G401 (cell line): Measurements from ENCODE around the gene MRPL9. TPM values are rescaled to one million over a fixed set of nuclear protein-coding genes. Genes with fewer than 3 reads are reported as not detected.
"Not testable (repeated sequence)": the region's sequence is repeated elsewhere in the genome, so short reads cannot be mapped to it uniquely, and the experiment has no call there.

Experiments
- DNase-seq: peaks from one replicate; pipeline ENCODE4 v3.0.0-alpha.2; 2015; ENCODE audit warnings: low spot score
- in situ Hi-C: cut with HindIII; loops from 2 replicates; pipeline ENCODE4 v1.10.0; 2016; ENCODE audit warnings: low sequenced_read_pairs, mixed read lengths
- total RNA-seq: library from RNA; depleted of rRNA; stranded (reverse); fragments of >200 nt; shearing (Covaris generic); gene quantifications from 2 replicates; pipeline ENCODE4 v1.2.3, GENCODE V29; 2014

Gene MRPL9
- total RNA-seq, 1 experiment from 2014 or later = 173 TPM

DNA sequence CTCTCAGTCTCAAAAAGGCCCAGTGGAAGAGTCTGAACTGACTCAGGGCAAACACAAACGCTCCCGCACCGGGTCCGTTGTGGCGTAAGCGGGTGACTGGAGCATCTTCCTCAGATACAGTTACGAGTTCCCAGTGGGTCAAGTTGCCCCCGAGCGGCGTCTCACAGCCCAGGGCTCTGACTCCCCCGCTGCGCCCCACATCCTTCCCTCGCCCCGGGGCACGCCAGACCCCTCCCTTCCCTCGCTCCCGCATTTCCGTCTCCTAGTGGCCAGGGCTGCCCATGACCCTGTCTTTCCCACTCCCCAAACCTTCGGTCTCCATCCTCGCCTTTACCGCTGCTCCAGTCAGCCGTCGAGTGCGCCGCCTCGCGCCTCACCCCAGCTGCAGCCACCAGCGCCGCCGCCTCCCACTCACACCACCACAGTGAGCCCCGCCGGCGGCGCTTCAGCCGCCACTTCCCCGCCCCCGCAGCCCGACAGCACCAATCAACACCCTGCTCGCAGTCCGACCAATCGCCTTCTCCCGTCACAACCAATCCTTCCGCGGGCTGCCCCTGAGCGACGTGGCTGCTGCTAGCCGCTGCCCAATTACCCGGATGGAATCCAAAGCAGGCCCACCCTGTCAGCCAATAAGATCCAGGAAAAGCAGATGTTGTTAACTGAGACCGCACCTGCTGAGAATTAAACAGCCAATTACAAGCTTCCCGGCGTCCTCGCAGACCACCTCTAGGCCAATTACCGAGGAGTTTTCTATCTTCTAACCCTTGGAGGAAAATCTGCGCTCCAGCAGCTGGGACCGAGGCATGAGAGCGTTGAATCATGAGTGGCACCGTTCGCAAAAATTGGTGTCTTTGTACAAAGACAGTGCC lies 27.0 kb upstream of the MRPL9 start, which contains the start of gene TDRKH:
TSS of gene TDRKH (minus strand) at position 430 of the 869 bp plus-strand sequence. CDS start 7,478 bp downstream, outside the sequence.
- peak; percentile 99 for DNase-seq
- in situ Hi-C loops = no loop called here

DNA sequence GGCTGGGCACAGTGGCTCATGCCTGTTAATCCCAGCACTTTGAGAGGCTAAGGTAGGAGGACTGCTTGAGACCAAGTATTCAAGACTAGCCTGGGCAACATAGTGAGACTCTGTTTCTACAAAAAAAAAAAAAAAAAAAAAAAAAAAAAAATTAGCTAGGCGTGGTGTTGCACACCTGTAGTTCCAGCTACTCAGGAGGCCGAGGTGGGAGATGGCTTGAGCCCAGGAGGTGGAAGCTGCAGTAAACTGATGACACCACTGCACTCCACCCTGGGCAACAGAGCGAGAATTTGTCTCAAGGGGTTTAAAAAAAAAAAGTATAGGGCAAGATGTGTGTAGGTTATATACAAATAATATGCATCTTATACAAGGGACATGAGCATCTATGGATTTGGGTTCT lies 24.4 kb upstream of the MRPL9 start:
- in situ Hi-C loops = no loop called here
- DNase-seq = no peak

DNA sequence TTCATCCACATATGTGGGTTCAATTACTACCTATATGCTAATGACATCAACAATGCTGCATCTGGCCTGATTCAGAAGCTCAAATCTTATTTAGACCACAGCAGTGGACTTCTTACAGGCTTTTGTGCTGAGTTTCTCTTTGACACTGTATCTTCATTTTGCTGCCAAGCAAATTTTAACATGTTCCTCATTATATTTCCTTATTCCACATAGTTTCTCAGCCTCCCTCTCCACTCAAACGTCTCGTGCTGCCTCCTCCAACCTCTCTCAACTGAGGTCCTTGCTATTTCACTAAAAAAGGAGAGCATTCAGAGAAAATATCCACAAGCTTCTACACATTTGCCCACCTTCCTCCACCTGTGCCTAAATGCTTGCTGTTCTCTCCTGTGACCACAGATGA lies 20.5 kb upstream of the MRPL9 start:
- DNase-seq = no peak
- in situ Hi-C loops = no loop called here

DNA sequence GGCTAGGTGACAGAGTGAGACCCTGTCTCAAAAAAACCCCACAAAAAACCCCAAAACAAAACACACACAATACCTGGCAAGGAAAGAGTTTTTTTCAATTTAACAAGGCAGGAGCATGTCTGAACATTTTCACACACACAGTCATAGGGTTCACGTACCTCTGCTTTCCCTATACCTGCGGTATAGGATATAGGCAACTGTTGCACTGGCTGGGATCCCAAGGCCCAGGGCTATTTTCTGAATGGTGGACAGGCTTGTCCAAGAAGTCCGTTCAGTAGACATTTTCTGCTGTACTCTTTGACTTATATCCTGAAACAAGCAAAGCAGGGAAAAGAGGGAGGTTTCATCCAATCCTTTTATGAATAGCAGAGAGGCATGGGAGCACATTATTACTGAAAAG lies 19.4 kb upstream of the MRPL9 start:
- no peak for DNase-seq
- in situ Hi-C loops = no loop called here

DNA sequence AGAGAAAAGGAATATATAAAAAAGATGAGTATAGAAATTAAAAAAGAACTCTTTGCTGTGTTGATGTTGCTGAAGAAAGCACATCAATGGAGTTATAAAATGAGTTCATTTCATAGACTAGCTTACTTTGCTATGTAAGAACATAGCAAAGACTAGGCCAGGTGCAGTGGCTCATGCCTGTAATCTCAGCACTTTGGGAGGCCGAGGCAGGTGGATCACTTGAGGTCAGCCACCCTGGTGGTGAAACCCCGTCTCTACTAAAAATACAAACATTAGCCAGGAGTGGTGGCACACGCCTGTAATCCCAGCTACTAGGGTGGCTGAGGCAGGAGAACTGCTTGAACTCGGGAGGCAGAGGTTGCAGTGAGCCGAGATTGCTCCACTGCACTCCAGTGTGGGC lies 18.7 kb upstream of the MRPL9 start:
- in situ Hi-C loops, DNase-seq: not testable (repeated sequence)

DNA sequence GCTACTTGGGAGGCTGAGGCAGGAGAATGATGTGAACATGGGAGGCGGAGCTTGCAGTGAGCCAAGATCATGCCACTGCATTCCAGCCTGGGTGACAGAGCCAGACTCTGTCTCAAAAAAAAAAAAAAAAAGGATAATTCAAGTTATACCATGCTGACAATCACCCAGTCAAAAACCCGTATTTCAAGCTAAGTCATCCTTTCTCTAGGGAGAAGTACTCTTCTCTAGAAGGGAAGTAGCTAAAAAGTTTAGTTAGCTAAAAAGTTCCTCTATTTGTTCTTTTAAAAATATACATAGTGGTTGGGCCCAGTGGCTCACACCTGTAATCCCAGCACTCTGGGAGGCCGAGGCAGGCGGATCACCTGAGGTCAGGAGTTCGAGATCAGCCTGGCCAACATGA lies 17.4 kb upstream of the MRPL9 start:
- in situ Hi-C loops, DNase-seq: not testable (repeated sequence)

DNA sequence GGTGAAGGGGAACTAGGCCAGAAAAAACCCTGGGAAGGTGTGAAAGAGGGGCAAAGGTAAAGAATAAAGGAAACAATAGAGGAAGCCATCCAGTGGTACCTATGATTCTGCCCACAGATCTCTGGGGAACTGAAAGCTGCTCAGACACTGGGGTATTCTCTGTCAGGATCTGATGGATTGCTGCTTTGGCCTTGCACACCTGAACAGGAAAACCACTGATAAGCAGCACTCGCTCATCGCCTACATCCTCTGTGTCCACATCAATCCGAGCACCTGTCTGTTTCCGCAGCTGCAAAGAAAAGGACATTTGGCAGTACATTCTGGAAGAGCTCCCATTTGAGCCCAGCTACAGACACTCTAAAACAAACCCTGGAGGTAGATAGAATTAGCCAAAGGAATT lies 16.6 kb upstream of the MRPL9 start:
- in situ Hi-C loops = no loop called here
- DNase-seq = no peak

DNA sequence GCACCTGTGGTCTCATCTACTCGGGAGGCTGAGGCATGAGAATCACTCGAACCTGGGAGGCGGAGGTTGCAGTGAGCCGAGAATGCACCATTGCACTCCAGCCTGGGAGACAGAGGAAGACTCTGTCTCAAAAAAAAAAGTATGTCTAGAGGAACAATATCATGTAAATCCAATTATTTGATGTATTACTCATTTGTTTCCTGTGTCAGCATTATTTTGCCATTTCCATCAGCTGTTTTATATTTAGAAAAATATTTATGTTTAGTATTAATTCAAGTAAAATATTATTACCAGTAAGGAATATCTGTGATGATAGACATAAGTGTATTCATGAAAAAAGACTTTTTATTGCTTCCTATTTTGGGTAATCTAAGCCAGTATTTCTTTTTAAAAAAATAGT lies 14.0 kb upstream of the MRPL9 start:
- in situ Hi-C loops = no loop called here
- DNase-seq = no peak

DNA sequence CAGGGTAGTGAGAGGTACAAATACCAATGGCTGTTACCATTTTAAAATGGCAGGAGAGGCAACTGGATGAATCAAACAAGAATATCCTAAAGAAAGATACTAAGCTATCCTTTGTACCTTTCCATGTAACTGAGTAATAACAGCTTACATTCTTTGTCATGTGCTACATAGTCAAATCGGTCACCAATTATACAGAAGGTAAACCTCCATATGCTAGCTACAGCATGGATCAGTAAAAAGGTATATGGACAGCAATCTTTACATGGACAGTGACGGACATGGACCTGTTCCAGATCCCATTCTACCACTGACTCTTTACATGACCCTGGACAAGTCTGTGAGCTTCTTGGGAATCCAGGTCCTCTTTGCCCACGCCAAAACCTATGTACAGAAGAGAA lies 13.4 kb upstream of the MRPL9 start:
- in situ Hi-C loops = no loop called here
- DNase-seq = no peak

DNA sequence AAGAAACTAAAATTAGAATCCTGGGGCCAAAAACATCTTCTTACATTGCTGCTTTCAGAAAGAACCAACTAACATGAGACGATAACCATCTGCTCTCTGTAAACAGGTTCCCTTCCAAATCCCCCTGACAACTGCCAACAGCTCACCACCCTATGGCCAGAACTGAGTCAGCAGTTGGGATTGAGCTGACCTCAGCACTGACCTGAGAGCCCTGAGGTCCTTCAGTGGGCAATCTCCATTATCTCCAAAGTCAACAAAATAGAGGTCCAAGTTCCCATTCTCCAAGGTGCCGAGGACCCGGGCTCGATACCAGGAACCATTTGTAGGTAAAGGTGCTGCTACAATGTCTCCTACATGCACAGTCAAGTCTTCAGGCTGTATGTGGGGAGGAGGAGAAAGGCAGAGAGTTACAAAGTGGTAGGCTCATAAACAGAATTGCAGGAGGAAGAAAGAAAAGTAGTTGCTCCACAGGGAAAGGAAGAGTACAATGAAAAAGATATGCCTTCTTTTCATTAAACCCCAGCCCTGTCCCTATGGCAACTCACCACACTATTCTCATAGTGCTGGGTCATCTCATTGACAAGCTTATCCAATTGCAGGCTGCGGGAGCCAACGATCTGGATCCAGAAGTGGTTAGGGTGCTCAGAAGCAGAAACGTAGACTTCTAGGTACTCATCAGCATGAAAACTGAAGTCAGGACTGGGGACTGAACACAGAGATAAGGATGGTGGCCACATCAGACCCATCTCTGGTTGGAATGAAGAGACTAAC lies 12.8 kb upstream of the MRPL9 start:
- in situ Hi-C loops = no loop called here
- no peak for DNase-seq

DNA sequence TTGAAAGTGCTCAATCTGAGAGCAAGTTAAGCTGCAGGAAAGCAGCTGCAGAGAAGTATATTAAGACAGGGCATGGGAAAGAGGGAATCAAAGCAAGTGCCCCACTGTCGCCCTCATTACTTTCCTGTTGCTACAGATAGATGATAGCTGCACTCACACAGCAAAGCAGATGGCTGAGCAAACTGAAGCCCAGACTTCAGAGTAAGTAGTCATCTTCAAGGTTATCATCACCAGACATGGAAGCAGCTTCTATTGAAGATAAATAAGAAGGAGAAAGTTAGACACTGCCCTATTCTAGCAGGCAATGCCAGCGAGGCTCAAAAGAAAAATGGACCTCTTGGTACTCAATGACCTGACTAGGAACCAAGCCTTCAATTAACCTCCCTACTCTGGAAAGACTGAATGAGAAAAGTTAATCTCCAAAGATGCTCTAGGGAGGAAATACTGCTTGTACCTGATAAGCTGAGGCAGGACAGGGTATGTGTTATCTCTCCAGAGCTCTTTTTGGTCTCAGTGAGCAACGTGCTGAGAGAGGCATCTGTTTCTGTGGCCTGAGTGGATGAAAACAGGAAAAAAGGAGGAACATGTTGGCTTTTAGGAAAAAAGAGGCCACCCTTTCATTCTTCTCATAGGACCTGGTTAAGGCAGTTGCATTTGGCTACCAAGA lies 11.1 kb upstream of the MRPL9 start:
- DNase-seq = no peak
- in situ Hi-C loops = no loop called here

DNA sequence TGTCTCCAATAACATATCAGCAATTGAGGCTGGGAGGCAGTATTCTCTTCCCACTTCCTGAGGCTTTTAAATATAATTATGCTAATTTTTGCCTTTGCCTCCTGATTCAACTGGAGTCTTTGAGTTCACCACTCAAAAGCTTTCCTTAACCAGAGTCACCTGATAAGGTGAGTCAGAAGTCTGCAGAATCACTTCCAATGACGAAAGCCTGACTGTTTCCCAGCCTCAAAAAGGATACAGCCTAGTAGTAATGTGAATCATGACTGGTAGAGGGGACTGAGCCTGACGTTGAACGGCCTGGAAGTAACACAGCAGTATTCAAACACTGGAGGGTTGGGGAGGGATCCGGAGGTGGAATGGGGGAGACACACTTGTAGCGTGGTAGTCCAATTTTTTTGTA lies 10.4 kb upstream of the MRPL9 start:
- no peak for DNase-seq
- in situ Hi-C loops = no loop called here

DNA sequence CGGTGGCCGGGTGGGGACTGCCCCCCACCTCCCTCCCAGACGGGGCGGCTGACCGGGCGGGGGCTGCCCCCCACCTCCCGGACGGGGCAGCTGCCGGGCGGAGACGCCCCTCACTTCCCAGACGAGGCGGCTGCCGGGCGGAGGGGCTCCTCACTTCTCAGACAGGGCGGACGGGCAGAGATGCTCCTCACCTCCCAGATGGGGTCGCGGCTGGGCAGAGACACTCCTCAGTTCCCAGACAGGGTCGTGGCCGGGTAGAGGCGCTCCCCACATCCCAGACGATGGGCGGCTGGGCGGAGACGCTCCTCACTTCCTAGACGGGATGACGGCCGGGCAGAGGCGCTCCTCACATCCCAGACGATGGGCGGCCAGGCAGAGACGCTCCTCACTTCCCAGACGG lies 6.0 kb upstream of the MRPL9 start:
- DNase-seq, in situ Hi-C loops: not testable (repeated sequence)

DNA sequence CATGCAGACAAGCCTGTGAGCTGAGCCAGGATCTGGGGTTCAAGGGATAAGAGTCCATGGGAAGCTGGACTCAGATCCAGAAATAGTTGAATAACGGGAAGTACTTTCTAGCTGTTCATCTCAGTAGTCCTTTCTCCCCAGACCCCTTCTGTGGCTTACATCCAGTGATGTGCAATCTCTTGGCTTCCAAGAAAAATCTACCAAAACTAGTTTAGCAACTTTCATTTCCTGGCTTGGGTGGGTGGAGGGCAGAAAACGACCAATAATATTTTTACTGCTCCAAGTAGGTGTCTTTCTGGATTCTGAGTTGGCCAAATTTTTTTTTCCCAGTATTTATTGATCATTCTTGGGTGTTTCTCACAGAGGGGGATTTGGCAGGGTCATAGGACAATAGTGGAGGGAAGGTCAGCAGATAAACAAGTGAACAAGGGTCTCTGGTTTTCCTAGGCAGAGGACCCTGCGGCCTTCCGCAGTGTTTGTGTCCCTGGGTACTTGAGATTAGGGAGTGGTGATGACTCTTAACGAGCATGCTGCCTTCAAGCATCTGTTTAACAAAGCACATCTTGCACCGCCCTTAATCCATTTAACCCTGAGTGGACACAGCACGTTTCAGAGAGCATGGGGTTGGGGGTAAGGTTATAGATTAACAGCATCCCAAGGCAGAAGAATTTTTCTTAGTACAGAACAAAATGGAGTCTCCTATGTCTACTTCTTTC lies 5.2 kb upstream of the MRPL9 start:
- in situ Hi-C loops, DNase-seq: not testable (repeated sequence)

DNA sequence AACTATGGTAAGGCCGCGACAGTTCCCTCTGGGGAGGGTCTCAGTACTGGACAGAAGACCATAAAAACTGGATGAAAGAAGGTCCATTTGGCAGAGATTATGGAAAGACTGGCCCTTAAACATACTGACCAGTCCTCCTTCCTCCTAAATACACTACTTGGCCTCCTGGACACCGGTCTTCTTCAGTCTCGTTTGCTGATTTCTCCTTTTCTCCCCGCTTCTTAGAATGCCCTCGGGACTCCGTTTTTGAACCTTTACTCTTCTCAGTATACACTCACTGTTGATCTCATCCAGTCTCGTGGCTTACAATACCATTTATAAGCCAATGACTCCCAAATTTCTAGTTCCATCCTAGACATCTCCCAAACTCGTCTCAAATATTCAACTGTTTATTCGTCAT lies 694 bp upstream of the MRPL9 start:
- in situ Hi-C loops = no loop called here
- DNase-seq = peak; percentile 22

DNA sequence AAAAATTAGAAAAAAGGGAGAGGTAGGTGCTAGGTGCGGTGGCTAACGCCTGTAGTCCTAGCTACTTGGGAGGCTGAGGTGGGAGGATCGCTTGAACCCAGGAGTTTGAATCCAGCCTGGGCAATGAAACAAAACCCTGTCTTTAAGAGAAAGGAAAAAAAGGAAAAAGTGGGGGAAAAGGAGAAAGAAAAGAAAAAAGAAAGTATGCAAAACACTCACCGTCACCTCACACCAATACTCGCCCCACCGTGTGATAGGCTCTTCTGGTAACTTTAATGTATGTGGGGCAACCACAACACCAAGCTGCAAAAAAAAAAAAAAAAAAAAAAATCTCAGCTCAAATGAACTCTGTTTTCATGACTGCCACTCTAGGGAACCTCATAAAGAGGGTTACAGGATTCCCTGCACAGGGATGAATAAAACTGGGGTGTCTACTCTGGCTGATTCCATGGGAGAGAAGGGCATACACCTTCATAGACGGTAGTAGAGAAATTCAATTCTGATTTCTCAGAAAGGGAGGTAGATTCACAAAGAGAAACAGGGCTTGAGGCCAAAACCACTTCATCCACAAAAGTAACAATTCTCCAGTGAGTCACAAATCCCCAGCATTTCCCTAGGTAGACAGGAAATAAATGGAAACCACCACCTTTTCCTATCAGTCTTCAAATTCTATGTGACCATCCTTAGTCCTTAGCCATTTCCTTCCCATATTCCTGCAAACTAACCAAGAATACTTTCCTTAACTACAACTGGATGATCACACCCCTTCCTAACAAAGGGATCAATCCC lies 2.5 kb downstream of the MRPL9 start:
- no peak for DNase-seq
- in situ Hi-C loops = no loop called here

DNA sequence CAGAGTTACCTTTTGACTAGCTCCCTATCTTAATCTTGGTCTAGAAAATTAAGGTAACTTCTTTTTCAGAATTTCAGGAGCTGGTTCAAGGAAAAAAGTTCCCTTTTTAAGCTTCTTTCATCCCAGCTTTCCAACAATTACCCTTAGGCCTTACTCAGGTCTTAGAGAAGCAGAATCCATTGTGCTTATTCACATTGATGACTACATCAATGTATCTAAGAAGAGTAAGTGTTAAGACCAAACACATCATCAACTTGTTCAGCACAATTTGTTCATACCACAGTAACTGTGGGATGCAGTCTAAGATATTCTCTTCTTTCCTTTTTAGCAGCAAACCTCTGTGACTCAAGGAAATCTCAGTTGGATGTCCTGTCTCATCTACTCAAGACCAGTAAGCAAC lies 4.1 kb downstream of the MRPL9 start:
- no peak for DNase-seq
- in situ Hi-C loops = no loop called here

DNA sequence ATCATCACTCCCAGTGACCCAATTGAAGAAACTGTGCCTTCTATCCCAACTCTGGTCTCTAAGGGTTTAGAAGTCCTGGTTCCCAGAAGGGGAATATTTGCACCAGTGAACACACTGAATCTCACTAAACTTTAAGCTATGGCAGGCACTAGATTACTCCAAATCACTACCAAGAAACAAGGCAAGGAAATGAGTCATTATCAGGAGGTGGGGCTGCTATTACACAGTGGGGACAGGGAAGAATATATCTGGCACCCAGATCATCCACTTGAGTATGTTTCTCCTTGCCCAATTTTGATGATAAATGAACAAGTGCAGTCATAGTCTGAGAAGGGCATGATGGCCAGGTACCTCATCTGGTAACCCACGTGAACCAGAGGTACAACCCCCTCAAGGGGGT lies 7.0 kb downstream of the MRPL9 start:
- no peak for DNase-seq
- in situ Hi-C loops = no loop called here

DNA sequence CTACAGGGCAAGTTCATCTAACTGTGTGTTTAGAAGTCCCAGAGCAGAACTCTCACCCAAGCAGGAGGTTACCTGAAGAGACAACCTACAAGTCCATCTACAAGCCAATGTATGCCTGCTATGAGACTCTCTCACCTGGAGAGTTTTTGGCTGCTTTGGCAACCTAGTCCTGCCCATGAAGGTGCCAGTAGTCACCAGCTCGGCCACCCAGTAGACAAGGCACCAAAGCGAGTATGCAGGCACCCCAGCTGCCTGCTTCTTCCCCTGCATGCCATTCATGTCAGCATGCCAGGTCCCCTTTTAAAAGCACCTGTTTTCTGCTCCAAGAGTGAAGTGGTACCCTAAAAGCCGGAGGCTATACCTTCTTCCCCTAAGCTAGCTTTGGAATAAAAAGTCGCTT lies 21.8 kb downstream of the MRPL9 start:
- no peak for DNase-seq
- in situ Hi-C loops = no loop called here
